IPS-NIHi7 (cell line): ENCODE results near the gene FLRT2.

Source experiments
- DNase-seq: peaks from one replicate; pipeline ENCODE4 v3.0.0; 2012; ENCODE audit warnings: mixed read lengths; ENCODE audit errors: extremely low spot score

Gene FLRT2

GRCh38 chr14:85564841-85565527 lies 35.0 kb downstream of the FLRT2 start:
- no peak for DNase-seq

- DNase-seq, result no peak
Measured at GRCh38 chr14:85565862-85566296, 35.9 kb downstream of the FLRT2 start.

GRCh38 chr14:85566603-85567002 lies 36.7 kb downstream of the FLRT2 start:
- no peak for DNase-seq

GRCh38 chr14:85572011-85572410 lies 42.1 kb downstream of the FLRT2 start:
- no peak for DNase-seq

- DNase-seq, result no peak
Measured at GRCh38 chr14:85572845-85573244, 42.9 kb downstream of the FLRT2 start.

GRCh38 chr14:85573406-85573805 lies 43.5 kb downstream of the FLRT2 start:
- DNase-seq, result no peak

- DNase-seq, result no peak
Measured at GRCh38 chr14:85574853-85575616, 45.1 kb downstream of the FLRT2 start.

GRCh38 chr14:85575617-85575898 lies 45.6 kb downstream of the FLRT2 start:
- no peak for DNase-seq

GRCh38 chr14:85576218-85576617 lies 46.3 kb downstream of the FLRT2 start:
- no peak for DNase-seq

GRCh38 chr14:85576848-85577542 lies 47.1 kb downstream of the FLRT2 start:
- DNase-seq, result no peak

GRCh38 chr14:85577543-85578114 lies 47.7 kb downstream of the FLRT2 start:
- no peak for DNase-seq

- no peak for DNase-seq
Measured at GRCh38 chr14:85578357-85578756, 48.4 kb downstream of the FLRT2 start.

- no peak for DNase-seq
Measured at GRCh38 chr14:85578930-85579329, 49.0 kb downstream of the FLRT2 start.

GRCh38 chr14:85579942-85580341 lies 50.0 kb downstream of the FLRT2 start:
- DNase-seq, result no peak

- DNase-seq, result no peak
Measured at GRCh38 chr14:85580536-85581140, 50.7 kb downstream of the FLRT2 start.

- DNase-seq, result no peak
Measured at GRCh38 chr14:85581691-85582090, 51.7 kb downstream of the FLRT2 start.

- no peak for DNase-seq
Measured at GRCh38 chr14:85583380-85583779, 53.4 kb downstream of the FLRT2 start.

- DNase-seq, result no peak
Measured at GRCh38 chr14:85584481-85584880, 54.5 kb downstream of the FLRT2 start.

GRCh38 chr14:85587151-85587711 lies 57.3 kb downstream of the FLRT2 start:
- no peak for DNase-seq

- DNase-seq, result no peak
Measured at GRCh38 chr14:85590784-85591183, 60.8 kb downstream of the FLRT2 start.

GRCh38 chr14:85594217-85594616 lies 64.3 kb downstream of the FLRT2 start:
- DNase-seq, result no peak

GRCh38 chr14:85595981-85596380 lies 66.0 kb downstream of the FLRT2 start:
- no peak for DNase-seq
